Endometrium (tissue), 2 donors: ENCODE results near the gene TMEM175.

Experiments
- FAIRE-seq: peaks from 2 replicates; lab custom pipeline; 2012; peaks lifted over from hg19 to GRCh38; lab: Jason Lieb, UNC
- donor health status: control.
- donor health status: control.

TMEM175 gene, protein sequence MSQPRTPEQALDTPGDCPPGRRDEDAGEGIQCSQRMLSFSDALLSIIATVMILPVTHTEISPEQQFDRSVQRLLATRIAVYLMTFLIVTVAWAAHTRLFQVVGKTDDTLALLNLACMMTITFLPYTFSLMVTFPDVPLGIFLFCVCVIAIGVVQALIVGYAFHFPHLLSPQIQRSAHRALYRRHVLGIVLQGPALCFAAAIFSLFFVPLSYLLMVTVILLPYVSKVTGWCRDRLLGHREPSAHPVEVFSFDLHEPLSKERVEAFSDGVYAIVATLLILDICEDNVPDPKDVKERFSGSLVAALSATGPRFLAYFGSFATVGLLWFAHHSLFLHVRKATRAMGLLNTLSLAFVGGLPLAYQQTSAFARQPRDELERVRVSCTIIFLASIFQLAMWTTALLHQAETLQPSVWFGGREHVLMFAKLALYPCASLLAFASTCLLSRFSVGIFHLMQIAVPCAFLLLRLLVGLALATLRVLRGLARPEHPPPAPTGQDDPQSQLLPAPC

DNA sequence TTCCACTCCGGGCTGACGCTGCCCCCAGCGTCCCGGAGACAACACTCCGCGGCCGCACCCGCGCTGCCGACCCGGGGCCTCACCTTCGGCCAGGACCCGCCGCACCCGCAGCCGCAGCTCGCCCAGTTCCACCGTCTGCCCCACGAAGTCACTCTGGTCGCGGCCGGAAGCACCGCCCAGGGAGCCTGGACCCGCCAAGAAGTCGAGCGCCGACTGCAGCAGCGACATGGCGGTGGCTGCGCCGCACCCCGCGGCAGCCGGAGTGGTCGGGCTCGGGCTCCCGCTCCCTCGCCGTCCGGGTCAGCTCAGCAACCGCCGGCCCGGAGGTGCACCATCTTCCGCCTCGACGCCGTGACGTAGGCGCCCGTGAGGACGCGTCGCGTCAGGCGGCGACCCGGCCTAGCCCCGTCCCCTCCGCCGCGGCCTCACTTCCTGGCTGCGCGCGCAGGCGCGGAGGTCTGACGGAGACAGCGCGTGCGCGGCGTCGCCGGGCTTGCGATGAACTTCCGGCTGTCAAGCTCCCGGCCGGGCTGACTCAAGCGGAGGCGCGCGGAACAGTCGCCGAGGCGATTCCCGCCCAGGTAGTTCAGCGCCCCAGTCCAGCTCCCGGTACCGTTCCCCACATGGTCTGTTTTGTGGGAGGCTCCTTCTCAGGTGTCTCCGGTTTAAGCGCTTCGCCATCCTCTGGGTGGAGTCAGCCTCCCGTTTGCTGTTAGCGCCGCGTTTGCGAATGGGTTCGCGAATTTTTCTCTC, at the start of gene TMEM175, which contains the start of gene GAK:
TSS of gene TMEM175 (plus strand) at position 501 of the 753 bp plus-strand sequence. CDS start 15,280 bp downstream, outside the sequence.
TSS of gene GAK (minus strand) at position 357 of the 753 bp plus-strand sequence. CDS start at position 228, 129 bp downstream.
- no peak for FAIRE-seq

- FAIRE-seq = no peak
Observed at GRCh38 chr4:882646-883045, 49.6 kb upstream of the TMEM175 start.

DNA sequence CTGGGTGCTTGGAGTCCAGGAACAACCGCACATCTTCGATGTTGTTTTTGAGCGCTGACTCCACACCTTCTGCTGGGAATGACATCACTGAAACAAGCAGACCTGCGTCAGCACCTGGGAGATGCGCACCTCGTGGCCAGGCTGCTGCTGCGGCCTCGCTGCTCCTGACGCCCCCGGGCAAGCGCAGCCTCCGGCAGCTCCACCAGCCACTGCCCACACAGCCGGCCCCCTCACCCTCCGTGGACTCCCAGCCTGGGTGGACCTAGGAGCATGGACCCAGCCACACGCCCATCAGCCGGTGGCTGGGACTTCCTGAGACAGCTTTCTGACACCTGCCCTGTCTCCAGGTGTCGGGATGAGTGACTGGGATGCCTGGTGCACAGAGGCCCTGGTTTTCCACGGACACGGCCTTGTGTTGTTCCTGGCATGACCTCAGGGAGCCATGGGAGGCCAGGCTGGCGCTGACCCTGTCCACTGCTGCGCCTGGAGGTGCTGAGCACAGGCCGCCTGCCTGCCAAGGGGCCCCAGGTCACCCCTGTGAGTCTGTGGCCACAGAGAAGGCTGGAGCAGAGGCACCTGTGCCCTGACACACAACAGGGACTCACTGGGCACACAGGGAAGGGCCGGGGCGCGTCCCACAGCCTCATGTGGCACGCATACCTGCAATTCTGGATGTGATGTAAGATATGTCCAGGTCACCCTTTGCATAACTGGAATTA, 48.7 kb upstream of the TMEM175 start:
- FAIRE-seq = no peak

GRCh38 chr4:884259-884658, 48.0 kb upstream of the TMEM175 start:
- no peak for FAIRE-seq

GRCh38 chr4:884896-885295, 47.4 kb upstream of the TMEM175 start:
- FAIRE-seq = no peak

GRCh38 chr4:885353-885752, 46.9 kb upstream of the TMEM175 start:
- no peak for FAIRE-seq

GRCh38 chr4:886244-886643, 46.0 kb upstream of the TMEM175 start:
- FAIRE-seq = no peak

DNA sequence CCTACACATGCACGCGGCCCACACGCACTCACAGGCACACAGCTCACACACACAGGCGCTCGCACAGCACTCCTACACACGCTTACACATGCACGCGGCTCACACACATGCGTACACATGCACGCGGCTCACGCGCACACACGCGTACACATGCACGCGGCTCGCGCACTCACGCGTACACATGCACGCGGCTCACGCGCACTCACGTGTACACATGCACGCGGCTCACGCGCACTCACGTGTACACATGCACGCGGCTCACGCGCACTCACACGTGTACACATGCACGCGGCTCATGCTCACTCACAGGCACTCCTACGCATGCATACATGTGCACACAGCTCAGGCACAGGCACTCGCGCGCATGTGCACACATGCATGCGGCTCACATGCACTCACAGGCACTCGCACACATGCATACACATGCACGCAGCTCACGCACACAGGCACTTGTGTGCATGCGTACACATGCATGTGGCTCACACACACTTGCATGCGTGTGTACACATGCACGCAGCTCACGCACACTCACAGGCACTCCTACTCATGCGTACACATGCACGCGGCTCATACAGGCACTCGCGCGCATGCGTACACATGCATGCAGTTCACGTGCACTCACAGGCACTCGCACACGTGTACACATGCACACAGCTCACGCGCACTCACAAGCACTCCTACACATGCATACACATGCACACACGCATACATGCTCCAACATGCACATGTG, 45.1 kb upstream of the TMEM175 start:
- no peak for FAIRE-seq

DNA sequence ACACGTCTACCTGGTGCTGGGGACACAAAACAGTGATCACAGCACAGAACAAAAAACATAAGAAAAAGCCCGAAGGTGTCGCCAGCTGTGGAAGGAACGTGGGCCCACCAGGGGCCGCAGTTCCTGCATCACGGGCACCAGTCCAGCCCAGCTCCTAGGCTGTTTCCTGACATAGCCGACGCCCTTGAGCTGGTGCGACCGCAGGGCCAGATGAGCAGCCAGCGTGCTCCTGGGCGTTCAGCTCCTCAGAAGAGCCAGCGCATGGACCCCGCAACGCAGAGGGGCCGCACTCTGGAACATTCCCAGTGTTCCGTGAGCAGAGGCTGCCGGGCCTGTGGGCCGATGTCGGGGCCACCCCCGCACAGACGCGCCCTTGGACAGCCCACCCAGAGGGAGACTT, 44.2 kb upstream of the TMEM175 start:
- no peak for FAIRE-seq

GRCh38 chr4:889516-889915, 42.7 kb upstream of the TMEM175 start:
- FAIRE-seq = no peak

DNA sequence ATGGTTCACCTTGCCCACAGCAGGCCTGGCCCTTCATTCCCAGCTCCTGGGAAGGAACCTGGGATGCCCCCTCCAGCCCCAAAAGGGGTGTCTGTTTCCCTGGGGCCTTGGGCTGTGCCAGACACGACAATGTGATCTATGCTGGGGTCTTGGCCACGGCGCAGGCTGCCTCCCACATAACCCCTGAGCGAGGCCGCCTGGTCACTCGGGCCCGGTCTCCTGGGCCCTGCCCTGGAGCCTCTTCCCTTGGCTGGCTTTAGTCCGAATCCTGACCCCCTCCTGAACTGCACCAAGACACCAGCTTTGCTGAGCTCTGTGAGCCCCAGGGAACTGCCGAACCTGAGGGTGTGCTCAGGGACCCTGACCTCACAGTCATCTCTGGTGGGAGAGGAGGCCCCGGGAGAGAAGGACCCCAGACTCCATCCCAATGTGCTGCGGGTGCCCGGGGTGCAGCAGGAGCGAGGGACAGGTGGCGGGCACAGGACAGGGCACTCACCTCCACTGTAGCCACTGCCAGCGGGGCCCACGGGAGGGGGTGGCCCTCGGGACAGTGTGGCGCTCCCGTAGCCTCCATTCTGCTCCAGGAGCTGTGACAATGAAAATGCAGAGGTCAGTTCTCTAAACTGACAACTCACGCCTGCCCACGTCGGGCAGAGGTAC, 42.1 kb upstream of the TMEM175 start:
- FAIRE-seq = no peak

DNA sequence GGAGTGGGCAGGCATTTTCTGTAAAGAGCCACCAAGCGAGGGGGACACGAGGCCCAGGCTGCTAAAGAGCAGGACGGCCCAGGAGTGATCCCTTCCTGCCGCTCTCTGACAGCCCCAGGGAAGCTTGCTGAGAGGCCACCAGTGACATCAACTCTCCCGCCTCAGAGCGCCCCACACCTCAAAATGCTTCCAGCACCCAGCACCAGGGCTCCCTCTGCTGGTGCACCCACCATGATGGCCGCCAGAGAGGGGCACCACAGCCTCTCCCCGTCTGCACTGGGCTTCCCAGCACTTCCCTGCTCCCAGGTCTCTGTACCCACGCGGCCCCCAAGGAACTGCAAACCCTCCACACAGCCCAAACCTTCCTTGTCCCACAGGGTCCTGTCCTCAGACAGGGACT, 40.5 kb upstream of the TMEM175 start:
- FAIRE-seq = no peak

DNA sequence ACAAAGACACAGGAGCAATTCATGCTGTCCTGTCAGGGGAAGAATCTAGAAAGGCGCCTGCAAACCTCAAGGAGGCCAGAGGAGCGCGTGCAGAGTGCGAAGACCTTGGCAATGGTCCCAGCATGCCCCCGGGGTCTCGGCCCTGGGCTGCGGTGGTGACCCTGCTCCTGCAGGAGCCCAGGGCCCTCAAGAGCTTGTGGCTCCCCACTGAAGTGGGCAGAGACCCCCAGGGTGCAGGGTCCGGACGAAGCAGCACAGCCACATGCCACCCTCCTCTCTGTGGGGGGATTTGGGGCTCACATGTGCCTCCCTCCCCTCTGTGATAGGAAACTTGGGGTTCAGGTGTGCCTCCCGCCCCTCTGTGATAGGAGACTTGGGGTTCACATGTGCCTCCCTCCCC, 39.5 kb upstream of the TMEM175 start:
- no peak for FAIRE-seq

GRCh38 chr4:893276-893994, 38.8 kb upstream of the TMEM175 start:
- FAIRE-seq = no peak

DNA sequence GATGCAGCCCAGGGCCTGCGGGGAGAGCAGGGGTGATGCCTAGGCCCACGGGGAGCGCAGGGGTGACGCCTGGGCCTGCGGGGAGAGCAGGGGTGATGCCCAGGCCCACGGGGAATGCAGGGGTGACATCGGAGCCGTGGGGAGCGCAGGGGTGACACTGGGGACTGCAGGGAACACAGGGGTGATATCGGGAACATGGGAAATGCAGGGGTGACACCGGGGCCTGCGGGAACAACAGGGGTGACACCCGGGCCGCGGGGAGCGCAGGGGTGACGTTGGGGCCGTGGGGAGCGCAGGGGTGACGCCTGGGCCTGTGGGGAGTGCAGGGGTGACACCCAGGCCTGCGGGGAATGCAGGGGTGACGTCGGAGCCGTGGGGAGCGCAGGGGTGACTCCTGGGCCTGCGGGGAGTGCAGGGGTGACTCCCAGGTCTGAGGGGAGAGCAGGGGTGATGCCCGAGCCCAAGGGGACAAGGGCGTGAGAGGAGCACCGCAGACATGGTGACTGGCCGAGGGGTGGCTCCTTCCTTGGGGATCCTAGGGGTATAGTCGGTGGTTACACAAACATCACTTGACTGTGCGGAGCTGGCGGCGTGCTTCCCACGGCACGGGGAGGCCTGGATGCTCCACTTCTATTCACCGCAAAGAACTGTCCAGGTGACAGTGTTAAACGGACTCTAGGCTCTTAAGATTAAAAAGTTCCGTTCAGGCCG, 38.1 kb upstream of the TMEM175 start:
- no peak for FAIRE-seq

GRCh38 chr4:895596-895995, 36.7 kb upstream of the TMEM175 start:
- no peak for FAIRE-seq

GRCh38 chr4:896216-896615, 36.0 kb upstream of the TMEM175 start:
- no peak for FAIRE-seq

DNA sequence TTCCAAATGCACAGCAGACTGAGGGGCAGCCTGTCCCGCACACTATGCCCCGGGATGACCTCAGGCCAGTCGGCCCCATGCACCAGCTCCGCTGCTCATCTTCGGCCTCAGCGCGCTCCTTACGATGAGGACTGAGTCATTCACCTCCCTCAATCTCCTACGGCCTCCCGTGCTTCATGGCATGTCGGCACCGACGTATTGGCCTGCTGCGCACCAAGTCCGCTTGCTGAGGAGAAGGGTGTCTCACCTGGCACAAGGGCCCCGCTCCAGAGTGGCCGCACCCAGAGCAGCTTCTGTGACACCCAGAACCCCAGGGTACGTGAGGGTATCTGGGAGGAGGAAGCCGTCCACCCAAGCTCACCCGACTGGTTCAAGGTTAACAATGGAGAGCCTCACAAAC, 35.6 kb upstream of the TMEM175 start:
- FAIRE-seq = no peak

GRCh38 chr4:898123-898522, 34.1 kb upstream of the TMEM175 start:
- FAIRE-seq = no peak
